ENCODE measurements around the gene IGFBP2.

Gene IGFBP2

DNA sequence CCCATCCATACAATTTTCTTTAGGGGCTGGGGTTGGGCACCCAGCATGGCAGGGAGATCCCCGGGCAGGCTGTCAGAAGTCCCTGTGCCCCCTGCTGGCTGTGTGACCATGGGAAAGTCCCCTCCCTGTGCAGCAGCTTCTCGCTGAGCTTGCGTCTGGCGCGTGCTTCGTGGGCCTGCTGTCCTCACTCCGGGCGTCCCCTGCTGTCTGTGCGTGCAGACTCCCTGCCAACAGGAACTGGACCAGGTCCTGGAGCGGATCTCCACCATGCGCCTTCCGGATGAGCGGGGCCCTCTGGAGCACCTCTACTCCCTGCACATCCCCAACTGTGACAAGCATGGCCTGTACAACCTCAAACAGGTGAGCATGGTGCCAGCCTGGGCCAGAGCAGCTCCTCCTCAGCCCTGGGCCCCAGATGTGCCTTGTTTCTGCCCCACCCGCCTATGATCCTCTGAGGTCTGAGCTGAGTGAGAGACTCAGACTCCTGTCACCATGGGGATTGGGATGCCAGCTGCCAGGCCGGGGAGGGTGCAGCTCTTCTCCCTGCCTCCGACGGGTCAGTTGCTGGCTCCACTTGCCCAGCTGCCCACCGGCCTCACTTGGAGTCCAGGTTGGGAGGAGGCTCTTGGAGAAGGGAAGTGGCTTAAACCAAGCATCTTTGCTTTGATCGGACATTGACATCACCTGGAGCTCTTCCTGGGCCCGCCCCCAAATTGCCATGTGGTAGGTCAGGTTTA, 28.6 kb downstream of the IGFBP2 start:
- peak in 7 of 51 donors; percentile 3 to 46 (median 9) for DNase-seq

DNA sequence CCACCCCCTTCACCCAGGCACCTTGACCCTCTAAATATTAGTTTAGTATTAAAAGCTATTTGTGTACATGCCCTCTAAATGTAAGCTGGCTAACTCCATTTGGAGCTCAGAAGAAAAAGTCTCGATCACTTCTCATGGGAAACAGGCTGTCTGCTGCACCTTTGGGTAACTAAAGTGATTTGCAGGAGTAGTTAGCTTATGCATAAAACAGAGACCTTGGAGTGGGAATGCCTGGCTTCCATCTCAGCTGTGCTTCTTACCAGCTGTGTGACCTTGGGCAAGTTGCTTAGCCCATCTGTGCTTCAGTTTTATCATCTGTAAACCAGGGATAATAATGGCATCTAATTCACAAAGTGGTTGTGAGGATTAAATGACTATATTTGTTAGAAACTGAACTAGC, 29.9 kb downstream of the IGFBP2 start:
- no peak for DNase-seq

DNA sequence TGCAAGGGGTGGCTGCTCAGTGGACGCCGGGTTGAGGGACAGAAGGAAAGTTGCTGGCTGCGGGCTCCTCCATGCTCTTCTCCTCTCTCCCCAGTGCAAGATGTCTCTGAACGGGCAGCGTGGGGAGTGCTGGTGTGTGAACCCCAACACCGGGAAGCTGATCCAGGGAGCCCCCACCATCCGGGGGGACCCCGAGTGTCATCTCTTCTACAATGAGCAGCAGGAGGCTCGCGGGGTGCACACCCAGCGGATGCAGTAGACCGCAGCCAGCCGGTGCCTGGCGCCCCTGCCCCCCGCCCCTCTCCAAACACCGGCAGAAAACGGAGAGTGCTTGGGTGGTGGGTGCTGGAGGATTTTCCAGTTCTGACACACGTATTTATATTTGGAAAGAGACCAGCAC, 30.6 kb downstream of the IGFBP2 start:
- DNase-seq = no peak

DNA sequence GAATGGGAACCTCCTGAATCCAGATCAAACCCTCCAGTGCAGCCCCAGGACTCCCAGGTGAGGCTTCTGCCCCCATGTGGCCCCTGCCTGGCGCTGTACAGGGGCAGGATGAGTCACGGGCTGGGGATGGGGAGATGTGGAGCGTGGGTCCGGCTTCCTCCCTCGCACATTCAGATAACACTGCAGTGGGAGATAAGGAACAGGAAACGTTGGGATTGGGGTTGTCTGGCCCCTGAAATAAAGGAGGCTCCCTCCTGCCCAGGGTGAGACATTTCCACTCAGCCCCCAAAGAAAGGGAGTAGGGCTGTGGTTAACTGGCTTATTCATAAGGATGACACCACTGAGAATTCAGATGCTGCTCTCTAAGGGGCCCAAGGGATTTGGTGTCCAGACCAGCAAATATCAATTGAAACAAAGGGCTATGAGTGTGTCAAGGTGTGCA, 31.4 kb downstream of the IGFBP2 start:
- no peak for DNase-seq

DNA sequence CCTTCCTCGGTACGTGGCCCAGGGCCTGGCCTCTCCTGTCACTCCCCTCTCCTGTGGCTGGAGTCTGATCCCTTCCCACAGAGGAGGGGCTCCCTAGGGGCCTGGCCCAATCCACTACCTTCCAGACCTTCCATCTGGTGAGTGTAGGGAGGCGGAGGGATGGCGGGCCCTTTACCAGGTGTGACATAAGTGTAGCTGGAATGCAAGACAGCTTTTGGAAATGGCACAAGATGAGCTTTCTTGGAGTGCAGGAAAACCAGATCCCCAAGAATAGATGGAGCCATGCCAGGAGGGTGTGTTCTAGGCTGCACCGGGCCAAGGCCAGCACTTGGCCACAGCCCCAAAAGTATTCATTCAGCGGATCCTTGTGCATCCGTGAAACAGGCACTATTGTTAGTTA, 32.0 kb downstream of the IGFBP2 start:
- DNase-seq = no peak

DNA sequence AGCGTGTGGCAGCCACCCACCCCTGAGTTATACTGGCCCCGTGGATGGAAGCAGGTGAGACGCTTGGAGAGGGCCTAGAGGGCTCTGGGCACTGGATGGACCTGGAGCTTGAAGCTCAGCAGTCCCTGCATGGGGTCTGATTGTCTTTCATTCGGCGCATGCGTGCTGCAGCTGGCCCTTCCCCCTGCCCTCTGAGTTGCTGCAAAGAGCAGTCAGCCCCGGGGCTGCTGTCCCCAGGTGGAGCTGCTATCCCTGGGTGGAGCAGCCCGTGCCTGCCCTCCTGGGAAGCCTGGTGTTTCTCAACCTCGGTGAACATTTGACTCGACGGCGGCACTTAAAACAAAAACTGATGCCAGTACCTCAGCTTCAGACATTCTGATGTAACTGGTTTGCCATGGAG, 32.5 kb downstream of the IGFBP2 start:
- DNase-seq = no peak

DNA sequence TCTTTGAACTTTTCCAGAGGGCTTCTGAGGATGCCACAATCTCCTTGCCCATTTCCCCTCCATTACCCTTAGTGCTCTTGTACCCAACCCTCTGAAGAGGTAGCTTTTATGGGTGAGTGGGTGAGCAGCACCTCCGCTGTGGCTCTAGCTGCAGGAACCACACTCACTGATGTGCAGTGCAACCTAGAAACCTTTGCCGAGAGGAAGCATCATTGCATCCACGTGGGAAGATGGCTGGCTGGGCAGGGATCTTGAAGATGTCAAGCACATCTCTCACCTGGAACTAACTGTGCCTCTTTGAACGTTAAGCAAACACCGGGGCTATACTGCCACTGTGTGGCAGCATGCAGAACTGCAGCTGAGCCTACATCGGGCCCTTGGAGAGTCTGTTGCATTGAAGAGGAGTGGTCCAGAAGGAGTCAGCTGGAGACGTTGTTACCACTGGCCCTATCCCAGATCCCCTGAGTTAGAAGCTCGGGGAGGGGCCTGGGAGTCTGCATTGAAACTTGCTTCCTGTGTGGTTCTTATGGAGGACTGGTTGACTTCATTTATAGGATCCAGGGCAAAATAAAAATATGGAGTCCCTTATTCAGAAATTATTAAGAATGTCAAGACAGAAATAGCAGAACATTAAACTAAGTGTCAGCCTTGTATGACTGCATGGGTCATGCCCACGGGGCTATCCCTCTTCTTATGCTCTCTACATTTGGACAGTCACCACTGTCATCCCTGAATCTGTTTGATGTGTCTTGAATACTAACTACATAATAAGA, 33.4 kb downstream of the IGFBP2 start:
- DNase-seq = peak in 47 of 51 donors; percentile 6 to 83 (median 48)

DNA sequence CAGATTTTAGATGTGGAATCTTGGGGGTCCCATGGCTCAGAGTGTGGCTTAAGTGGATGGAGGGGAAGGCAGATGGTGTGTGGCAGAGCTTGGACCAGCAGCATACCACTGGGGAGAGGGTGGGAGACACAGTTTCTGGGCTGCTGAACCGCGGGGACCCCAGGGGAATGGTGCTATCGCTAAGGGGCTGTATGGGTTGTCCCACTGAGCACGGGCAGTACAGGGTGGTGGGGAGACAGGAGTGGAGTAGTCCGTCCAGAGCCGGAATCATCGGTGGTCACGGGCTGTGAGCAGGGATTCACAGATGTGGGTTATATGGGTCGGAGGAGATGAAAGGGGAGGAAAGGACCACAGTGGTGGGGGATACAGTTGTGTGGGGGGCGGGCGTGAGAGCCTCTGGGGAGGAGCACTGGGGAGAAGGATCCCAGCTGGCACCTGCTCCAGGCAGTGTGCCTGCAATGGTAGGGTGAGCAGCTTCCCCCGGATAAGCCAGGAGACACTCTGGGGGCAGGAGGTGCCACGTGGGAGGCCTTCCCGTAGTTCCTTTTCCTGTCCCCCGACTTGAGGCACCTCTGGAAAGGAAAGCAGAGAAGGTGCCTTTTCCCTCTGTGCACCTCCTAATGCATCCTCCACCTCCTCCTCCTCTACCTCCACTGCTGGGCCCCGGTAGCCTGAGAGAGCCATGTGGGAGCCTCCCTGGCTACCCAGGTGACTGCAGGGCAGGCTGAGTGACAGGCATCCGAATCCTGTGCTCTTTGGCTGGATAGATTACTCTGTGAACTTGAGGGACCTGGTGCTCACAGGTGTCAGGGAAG, 37.3 kb downstream of the IGFBP2 start:
- DNase-seq = no peak

DNA sequence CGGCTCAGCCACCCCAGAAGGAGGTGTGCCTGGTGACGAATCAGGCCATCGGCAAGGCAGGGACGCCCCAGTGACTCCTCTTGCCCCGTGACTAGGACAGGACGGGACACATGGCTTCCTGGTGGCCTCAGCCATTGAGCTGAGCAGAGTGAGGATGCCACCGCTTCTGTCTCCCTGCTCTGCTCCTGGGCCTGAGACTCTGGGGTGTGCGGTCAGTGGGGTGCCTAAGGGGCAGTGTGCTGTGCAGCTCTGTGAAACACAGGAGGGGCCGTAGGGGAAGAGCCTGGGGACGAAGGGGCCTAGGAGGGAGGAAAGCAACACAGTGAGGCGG, 37.8 kb downstream of the IGFBP2 start:
- no peak for DNase-seq

DNA sequence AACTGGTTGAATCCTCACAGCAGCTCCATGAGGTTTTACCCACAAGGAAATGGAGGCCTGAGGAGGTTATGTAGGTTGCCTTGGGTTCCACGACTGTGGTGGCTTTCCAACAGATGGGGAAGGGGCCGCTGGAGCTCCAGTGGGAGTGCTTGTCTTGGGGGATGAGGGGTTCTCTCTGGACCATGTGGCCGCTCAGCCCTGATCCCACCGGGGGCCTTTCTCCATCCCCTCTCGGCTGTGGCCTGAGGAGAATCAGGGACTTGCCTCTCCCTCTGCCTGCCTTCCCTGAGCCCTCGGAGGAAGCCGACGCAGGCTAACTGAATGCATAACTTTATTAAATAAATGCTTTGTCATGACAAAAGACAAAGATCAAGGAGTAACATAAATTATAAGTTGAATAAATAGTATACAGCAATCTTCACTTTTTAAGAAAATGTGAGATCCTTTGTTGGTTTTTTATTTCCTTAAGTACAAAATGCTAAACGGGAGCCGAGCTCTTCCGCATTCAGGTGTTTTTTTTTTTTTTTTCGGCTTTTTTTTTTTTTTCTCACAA, 38.6 kb downstream of the IGFBP2 start:
- DNase-seq = no peak

DNA sequence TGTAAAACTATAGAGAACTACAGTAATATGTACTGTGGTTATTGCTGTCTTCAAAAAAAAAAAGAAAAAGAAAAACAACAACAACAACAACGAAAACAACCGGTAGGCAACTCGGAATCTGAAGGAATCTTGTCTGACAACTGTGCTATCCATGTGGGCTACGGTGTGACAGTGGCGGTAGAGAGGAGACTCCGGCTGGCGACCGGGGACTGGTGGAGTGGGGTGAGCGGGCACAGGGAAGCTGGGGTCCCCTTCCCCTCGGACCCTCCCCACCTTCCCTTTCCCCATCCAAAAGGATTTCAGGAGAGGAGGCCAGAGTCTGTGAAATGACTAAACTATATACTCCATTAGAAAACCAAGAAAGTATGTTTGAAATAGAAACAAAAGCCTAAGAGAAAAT, 39.2 kb downstream of the IGFBP2 start:
- no peak for DNase-seq

DNA sequence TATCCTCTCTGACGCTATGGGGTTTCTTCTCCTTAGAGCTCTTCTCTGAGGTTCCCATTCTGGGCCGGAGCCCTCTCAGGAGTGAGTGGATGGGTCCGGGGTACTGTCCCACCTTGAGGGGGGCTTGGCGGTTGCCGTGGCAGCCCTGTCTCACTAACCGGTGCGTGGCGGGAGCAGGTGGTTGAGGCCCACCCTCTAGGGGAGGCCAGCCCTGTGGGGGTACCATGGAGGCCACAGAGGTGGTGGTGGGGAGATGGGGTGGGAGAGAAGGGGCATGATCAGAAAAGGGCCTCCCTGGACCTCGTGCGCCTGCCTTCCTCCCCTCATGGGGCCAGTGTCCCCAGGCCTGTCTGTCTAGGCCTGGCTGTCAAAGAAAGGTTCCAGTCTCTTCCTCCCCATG, 39.8 kb downstream of the IGFBP2 start:
- no peak for DNase-seq

DNA sequence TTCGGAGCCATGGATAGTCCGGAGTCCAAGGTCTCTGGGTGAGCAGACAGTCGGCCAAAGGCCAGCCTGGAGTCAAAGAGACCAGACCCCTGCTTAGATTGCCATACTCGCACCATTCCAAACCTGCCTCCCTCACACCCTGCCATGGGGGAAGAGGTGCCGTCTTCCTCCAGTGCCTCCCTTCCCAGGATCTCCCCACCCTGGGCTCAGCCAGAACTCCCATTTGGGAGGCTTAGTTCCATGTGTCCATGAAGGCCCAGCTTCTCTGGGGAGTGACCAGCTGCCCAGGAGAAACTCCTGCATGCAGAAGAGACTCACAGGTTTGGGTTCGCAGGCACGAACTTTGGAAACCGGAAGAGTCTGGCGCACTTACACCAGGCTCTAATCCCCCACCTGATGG, 40.4 kb downstream of the IGFBP2 start:
- DNase-seq = no peak

DNA sequence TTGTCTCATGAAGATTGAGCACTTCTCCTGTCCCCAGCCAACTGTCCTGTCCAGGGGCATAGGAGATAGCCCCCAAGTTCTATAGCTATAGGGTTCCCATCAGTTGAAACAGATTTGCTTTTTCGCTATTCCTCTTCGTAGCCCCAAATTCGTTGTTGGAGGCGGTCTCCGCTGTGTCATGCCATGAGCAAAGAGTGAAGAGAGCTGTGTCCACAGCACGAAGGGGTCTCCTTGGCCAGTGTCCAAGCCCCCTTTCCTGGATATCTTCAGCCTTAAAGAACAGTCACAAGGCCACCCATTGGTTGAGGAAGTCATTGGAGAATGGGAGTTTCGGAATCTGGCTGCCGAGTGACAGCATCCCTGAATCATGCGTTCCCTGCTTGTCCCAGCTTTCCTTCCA, 41.2 kb downstream of the IGFBP2 start:
- no peak for DNase-seq

DNA sequence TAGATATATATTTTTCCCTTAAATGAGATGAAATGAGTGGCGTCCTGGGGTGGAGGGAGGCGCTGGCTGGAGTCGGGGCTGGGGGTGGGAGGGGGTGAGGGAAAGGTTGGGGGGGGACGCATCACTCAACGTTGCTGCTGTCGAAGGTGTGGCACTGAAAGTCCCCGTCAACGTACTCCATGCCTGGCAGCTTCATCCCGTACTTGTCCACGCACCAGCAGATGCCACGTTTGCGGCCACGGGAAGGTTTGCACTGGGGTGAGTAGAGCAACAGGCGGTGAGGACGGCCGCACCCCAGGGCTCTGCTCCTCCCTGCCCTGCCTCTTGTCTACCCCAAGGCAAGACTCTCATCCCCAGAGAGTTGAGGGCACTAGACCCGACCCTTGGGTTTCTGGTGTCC, 43.4 kb downstream of the IGFBP2 start:
- DNase-seq = no peak

DNA sequence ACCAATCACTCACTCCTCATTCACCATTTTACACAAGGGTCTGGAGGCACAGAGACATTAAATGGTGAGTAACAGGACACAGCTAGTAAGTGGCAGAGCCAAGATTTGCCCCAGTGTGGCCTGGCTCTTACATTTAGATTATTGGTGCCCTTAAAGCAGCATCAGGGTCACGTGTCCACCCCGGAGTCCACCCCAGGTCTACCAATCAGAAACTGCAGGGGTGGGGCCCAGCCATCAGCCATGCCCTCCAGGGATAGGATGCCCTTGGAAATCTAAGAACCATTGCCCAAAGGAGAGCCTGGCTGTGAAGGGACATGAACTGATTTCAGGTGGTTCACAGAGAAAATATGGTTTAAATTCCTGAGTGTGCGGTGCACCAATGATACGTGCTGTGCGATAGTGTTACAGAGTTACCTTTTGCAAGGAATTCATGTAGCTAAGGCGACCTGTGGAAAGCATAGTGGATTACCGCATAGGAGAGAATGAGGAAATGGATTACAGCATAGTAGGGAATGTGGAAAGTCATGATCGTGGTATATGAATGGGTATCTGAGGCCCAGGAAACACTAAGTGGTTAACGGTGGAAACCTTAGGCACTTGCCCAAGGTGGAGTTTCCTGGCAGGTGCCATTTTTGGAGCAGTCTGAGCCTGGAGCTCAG, 44.3 kb downstream of the IGFBP2 start:
- DNase-seq = no peak

DNA sequence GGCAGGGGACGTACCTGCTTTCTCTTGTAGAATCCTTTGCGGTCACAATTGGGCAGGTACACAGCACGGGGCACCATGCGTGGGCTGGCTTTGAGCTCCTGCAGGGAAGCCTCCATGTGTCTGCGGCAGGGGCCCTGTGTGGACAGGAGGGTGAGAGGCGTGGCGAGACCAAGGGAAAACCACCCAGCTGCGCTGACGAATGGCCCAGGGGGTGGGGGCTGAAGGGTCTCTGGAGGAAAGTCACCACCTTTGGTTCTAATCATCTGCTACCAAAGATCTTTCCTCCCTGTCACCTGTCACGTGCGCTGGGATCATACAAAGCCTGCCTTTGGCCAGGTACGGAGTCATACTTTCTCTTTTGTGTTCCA, 44.9 kb downstream of the IGFBP2 start:
- DNase-seq = no peak

DNA sequence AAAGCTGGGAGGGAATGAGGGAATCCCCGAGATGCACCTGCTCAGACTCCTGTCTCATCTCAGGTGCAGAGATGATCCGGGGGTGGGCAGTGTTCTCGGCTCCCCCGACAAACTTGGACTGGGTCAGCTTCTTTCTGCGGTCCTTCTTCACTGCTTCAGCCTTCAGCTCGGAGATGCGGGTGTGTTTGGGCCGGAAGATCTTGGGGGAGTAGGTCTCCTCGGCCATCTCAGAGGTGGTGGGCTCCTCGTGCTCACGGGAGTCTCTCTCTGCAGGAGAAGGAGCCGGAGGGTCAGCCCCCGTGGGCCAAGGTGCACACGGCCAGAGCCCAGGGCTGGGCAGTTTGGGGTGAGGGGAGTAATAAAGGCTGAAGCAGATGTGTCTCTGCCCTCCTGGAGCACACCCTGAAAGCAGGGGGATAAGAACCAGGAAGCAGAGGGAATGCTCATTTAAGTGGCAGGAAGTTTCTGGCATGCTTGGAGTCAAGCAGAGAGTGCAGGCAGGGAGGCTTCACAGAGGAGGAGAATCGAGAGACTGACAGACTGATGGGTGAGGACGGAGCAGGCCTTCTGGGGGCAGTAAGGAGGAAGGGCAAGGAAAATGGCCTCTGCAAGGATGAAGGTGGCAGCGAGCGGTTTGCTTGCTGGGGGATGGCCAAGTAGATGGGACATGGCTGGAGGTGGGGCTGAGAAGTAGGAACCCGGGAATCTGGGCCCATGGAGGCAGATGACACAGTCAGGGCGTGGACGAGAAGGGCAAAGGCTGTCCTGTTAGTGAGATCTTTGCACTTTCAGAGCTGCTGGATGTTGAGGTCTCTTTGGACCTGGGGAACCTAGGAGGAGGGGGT, 45.8 kb downstream of the IGFBP2 start:
- no peak for DNase-seq

DNA sequence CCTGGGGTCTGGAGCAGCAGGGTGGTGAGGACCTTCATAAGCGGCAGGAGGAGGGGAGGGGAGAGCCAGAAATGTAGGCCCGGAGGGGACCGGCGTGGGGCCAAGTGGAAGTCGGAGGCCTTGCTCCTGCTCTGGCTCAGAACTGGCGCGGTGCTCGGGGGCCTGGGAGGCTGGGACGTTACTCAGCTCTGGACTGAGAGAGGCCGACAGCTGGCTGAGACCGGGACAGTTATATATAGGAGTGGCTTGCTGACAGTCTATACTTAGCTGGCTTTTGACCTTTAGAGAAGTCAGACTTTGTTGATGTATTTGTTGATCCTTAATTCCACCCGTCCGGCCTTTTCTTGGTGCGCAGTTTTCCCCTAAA, 46.4 kb downstream of the IGFBP2 start:
- no peak for DNase-seq

DNA sequence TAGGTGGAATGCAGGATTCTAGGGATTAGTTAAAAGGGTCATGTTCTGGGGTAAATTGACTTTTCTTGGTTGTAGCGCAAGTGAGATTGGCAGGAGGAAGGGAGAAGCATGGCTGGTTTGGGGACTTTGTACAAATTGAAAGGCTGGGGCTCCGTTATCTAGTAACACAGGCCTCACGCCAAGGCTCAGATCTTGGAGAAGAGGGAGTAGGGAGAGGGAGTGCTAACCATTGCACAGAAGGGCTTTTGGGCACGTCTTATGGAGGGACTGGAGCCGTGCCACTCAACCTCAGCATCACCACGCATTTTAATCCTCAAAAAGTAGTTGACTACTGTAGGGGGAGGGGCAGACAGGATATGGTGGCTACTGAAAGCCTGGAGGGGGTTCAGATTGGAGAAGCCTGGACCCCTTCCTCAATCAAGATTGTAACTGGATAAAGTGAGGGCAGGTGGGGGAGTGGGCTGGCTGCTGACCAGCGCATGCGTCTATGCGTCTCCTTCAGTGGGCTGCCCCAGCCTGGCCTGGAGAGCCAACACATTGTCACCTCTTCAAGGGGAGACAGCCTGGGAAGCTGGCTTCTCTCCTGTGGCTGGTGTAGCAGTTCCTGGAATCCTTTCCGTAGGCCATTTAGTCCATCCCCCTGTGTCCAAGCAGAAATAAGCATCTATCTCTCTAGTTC, 47.9 kb downstream of the IGFBP2 start:
- no peak for DNase-seq
